IgD-negative memory B cell (primary cell): Measurements from ENCODE around the gene HEG1. TPM values are rescaled to one million over a fixed set of nuclear protein-coding genes. Genes with fewer than 3 reads are reported as not detected.

Experiments
- H3K27ac Mint-ChIP-seq, 3 donors: one replicate each; pipeline ENCODE4 v1.8.0; 2020 to 2022; ENCODE audit warnings: mild to moderate bottlenecking in 3 of 3, mixed read lengths in 3 of 3, moderate library complexity in 1 of 3
- H3K27me3 Mint-ChIP-seq: one replicate; pipeline ENCODE4 v1.8.0; 2021; ENCODE audit warnings: mixed read lengths
- H3K36me3 Mint-ChIP-seq: one replicate; pipeline ENCODE4 v1.8.0; 2020; ENCODE audit warnings: mild to moderate bottlenecking, mixed read lengths
- H3K4me1 Mint-ChIP-seq, 3 donors: one replicate each; pipeline ENCODE4 v1.8.0; 2020 to 2022; ENCODE audit warnings: mixed read lengths in 3 of 3, mild to moderate bottlenecking in 1 of 3
- H3K4me3 Mint-ChIP-seq, 4 donors: one replicate each; pipeline ENCODE4 v1.8.0; 2020 to 2022; ENCODE audit warnings: mild to moderate bottlenecking in 4 of 4, mixed read lengths in 4 of 4, moderate library complexity in 3 of 4
- H3K9me3 Mint-ChIP-seq, 3 donors: one replicate each; pipeline ENCODE4 v1.8.0; 2020 to 2021; ENCODE audit warnings: mixed read lengths in 3 of 3, mild to moderate bottlenecking in 1 of 3
- polyA plus RNA-seq: library from polyadenylated mRNA; unstranded; fragments of 300-500 nt; fragmentation: Illumina TruSeq; gene quantifications from one replicate; pipeline ENCODE4 v1.2.3, GENCODE V29; 2021

The HEG1 gene
- polyA plus RNA-seq, 1 donor from 2014 or later, result 1.5 TPM

- Mint-ChIP-seq H3K36me3 (peaks cover 5% of the 10 kb centered on the region), H3K27me3 (no peaks in the 10 kb centered on the region), H3K4me1 (no peaks in the 10 kb centered on the region), H3K27ac (peak overlapping the region in 1 of 3 donors; percentile 73), H3K4me3 (no peak overlapping the region), H3K9me3 (no peaks in the 10 kb centered on the region)
These were observed 53.1 kb downstream of the HEG1 start for GRCh38 chr3:125002414-125003368.

DNA sequence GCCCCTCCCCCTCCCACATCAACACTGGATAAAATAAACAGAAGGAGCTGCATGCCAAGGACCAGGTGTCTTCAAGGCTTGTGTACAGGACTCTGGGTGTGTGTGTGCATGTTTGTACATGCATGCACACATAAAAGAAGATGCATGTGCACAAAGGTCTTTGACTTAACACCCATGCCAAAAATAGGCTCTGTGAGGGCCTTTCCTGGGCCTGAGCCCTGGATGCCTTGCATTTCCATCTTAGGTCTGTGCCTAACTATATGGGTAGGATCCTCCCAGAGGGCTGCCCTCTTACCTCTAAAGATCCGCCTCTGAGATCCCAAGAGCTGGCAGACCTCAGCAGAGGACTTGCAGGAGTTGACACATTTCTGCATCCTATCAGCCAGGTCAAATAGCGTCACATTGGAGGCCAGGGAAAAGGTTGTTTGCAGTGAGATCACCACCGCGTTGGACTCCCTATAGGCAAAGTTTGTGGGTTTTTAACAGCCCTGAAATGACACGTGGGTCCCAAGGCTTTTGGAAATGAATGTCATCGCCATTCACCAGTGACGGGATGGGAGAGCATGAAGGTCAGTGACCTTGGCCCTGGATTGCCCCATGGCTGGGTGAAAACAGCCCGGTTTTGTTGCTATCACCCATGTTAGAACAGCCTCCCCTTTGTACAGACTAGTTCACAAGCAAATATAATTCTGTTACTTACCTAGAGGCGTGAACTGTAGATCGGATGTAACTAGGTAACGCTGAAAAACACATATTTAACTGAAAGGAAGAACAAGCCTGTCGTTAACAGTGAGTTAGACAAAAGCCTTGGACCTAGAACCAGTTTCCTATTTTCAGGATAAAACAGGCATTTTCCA, 54.0 kb downstream of the HEG1 start:
- Mint-ChIP-seq H3K4me1 (no peaks in the 10 kb centered on the region), H3K27me3 (no peaks in the 10 kb centered on the region), H3K27ac (no peak overlapping the region), H3K9me3 (no peaks in the 10 kb centered on the region), H3K4me3 (no peak overlapping the region), H3K36me3 (peaks cover 5% of the 10 kb centered on the region)

GRCh38 chr3:125000661-125001060, 55.1 kb downstream of the HEG1 start:
- Mint-ChIP-seq H3K9me3 (no peaks in the 10 kb centered on the region), H3K4me1 (peaks cover 0 to 2% (median 0%) of the 10 kb centered on the region in 3 donors), H3K27ac (no peak overlapping the region), H3K27me3 (no peaks in the 10 kb centered on the region), H3K4me3 (no peak overlapping the region), H3K36me3 (peaks cover 5% of the 10 kb centered on the region)

DNA sequence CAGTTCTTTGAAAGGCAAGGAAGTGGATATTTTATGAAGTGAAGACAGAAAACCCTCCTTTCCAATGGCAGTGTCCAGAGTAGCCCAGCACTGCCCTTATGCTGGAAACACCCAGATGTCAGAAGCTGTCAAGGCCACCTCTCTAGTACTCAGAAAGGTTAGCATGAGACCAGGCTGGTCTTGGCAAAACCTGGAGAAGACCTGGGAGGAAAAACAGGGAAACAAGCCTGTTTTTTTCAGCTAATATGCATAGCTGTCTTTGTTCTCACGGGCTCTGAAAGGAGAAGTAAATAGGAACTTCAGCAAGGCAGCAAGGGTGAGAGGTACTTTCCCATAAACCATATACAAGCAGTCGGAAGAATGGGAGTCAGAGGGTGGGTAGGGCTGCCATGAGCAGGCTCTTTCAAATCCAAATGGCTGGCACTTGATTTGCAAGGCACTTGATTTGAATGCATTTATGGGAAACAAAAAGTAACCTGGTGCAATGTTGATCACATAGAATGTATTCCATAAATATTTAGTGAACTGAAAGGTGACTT, 55.8 kb downstream of the HEG1 start:
- Mint-ChIP-seq H3K27ac (no peak overlapping the region), H3K27me3 (no peaks in the 10 kb centered on the region), H3K4me1 (peaks cover 0 to 3% (median 3%) of the 10 kb centered on the region in 3 donors), H3K36me3 (peaks cover 7% of the 10 kb centered on the region), H3K9me3 (no peaks in the 10 kb centered on the region), H3K4me3 (no peak overlapping the region)

- H3K36me3 Mint-ChIP-seq, result peaks cover 8% of the 10 kb centered on the region
- no peak overlapping the region for H3K27ac Mint-ChIP-seq
- H3K4me1 Mint-ChIP-seq, result peaks cover 0 to 3% (median 3%) of the 10 kb centered on the region in 3 donors
- no peaks in the 10 kb centered on the region for H3K9me3 Mint-ChIP-seq
- no peak overlapping the region for H3K4me3 Mint-ChIP-seq
- H3K27me3 Mint-ChIP-seq, result no peaks in the 10 kb centered on the region
These were observed 56.5 kb downstream of the HEG1 start for GRCh38 chr3:124999317-124999716.

DNA sequence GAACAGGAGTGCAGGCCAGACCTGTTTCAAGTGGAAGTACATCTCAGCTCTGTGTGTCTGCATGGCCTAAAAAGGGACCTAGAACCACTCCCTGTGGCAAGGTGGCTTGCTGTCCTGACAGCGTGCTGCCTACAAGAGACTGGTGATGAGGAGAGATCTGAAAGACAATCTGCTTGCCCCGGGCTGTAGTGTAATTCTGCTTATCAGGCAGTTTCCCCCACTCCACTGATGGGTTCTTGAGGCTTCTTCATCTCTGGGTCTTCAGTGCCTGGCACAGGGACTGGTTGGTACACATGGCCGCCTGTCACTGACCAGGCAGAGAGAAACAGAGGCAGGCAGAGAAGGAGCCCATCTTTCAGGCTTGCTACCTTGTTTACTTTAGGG, 57.6 kb downstream of the HEG1 start:
- no peak overlapping the region for H3K27ac Mint-ChIP-seq
- peaks cover 8% of the 10 kb centered on the region for H3K36me3 Mint-ChIP-seq
- H3K4me3 Mint-ChIP-seq, result no peak overlapping the region
- H3K9me3 Mint-ChIP-seq, result no peaks in the 10 kb centered on the region
- no peaks in the 10 kb centered on the region for H3K27me3 Mint-ChIP-seq
- peaks cover 0 to 4% (median 3%) of the 10 kb centered on the region in 3 donors for H3K4me1 Mint-ChIP-seq

DNA sequence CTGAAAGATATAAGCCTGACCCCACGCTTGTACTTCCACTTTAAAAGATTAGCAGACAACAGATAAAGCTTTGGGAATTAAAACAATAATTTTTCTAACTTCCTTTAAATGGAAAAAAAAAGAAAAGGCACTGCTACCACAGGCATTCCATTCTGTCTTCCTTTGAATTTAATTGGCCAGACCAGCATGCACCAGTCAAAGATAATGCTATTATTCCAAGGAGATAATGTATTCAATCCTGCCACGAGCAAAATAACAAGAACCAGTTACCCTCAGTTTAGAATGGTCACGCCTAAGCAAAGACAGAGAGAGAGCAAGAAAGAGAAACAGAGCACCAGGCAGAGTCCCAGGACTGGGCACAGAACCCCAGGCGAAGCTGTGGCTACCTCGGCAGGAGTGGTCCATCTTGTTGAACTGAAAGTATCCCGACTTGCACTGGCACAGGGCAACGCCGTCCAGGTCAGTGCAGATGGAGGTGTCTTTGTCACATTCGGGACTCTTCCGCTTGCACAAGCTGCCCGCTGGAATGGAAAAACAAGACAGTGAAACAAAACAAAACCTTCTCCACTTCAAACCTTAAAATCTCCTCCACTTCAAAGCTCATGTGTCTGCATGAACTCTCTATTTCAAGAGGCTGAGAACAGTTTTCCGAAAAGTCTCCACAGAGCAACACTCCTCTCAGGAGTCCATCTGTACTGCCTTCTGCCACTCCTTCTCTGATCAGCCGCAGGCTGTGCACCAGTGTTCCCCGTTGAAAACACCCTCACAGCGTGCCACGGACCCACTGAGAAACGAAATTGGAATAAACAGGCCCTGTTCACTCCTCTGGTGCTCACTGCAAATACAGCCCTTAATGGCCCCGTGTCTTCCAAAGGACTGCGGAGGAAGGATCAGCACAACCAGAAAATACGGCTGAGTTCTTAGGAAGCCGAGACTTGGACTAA, 58.2 kb downstream of the HEG1 start:
- H3K9me3 Mint-ChIP-seq, result no peaks in the 10 kb centered on the region
- H3K36me3 Mint-ChIP-seq, result peaks cover 7% of the 10 kb centered on the region
- no peak overlapping the region for H3K4me3 Mint-ChIP-seq
- H3K27me3 Mint-ChIP-seq, result no peaks in the 10 kb centered on the region
- no peak overlapping the region for H3K27ac Mint-ChIP-seq
- H3K4me1 Mint-ChIP-seq, result peaks cover 0 to 4% (median 3%) of the 10 kb centered on the region in 3 donors

- Mint-ChIP-seq H3K27me3 (no peaks in the 10 kb centered on the region), H3K27ac (no peak overlapping the region), H3K9me3 (no peaks in the 10 kb centered on the region), H3K4me3 (peak overlapping the region in 1 of 4 donors; percentile 17), H3K36me3 (peaks cover 7% of the 10 kb centered on the region), H3K4me1 (peaks cover 0 to 4% (median 3%) of the 10 kb centered on the region in 3 donors)
These were observed 60.3 kb downstream of the HEG1 start for GRCh38 chr3:124995460-124995994.

- H3K4me3 Mint-ChIP-seq, result no peak overlapping the region
- peaks cover 15% of the 10 kb centered on the region for H3K36me3 Mint-ChIP-seq
- no peaks in the 10 kb centered on the region for H3K27me3 Mint-ChIP-seq
- H3K4me1 Mint-ChIP-seq, result peaks cover 0 to 4% (median 3%) of the 10 kb centered on the region in 3 donors
- no peaks in the 10 kb centered on the region for H3K9me3 Mint-ChIP-seq
- H3K27ac Mint-ChIP-seq, result no peak overlapping the region
These were observed 62.3 kb downstream of the HEG1 start for GRCh38 chr3:124993466-124993865.

- Mint-ChIP-seq H3K4me1 (peaks cover 0 to 4% (median 3%) of the 10 kb centered on the region in 3 donors), H3K4me3 (no peak overlapping the region), H3K9me3 (no peaks in the 10 kb centered on the region), H3K27me3 (no peaks in the 10 kb centered on the region), H3K36me3 (peaks cover 11% of the 10 kb centered on the region), H3K27ac (peak overlapping the region in 1 of 3 donors; percentile 39)
These were observed 63.8 kb downstream of the HEG1 start for GRCh38 chr3:124992041-124992440.

GRCh38 chr3:124986192-124987143, 69.3 kb downstream of the HEG1 start:
- Mint-ChIP-seq H3K9me3 (no peaks in the 10 kb centered on the region), H3K36me3 (peaks cover 15% of the 10 kb centered on the region), H3K27me3 (no peaks in the 10 kb centered on the region), H3K4me1 (peaks cover 0 to 3% (median 0%) of the 10 kb centered on the region in 3 donors), H3K27ac (no peak overlapping the region), H3K4me3 (no peak overlapping the region)

DNA sequence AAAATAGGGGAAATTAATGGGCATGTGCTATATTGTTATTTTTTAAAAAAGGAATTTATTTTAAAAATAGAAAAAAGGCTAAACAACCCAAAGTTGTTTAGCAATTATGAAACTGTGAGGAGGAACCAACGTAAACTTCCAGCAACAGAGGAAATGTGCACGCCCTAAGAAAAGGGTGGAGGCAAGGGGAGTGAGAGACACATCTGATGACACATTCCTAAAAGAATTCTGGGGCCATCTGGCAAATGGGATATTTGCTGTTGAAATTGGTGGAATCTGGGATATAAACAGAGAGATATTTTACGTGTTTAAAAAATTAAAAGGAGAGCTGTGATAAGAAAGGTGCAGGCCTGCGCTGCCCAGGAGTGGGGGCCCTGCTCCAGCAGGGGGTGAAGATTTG, 70.4 kb downstream of the HEG1 start:
- no peak overlapping the region for H3K27ac Mint-ChIP-seq
- peaks cover 15% of the 10 kb centered on the region for H3K36me3 Mint-ChIP-seq

GRCh38 chr3:124984754-124985153, 71.0 kb downstream of the HEG1 start:
- peaks cover 10% of the 10 kb centered on the region for H3K36me3 Mint-ChIP-seq

More for the DNA sequence above, 70.4 kb downstream of the HEG1 start:
- Mint-ChIP-seq H3K27me3 (no peaks in the 10 kb centered on the region), H3K9me3 (no peaks in the 10 kb centered on the region), H3K4me3 (peak overlapping the region in 2 of 4 donors; percentile 19 to 46), H3K4me1 (peaks cover 0 to 3% (median 0%) of the 10 kb centered on the region in 3 donors)

More at GRCh38 chr3:124984754-124985153, 71.0 kb downstream of the HEG1 start:
- Mint-ChIP-seq H3K4me3 (no peak overlapping the region), H3K27me3 (no peaks in the 10 kb centered on the region), H3K27ac (no peak overlapping the region), H3K4me1 (peaks cover 0 to 3% (median 2%) of the 10 kb centered on the region in 3 donors), H3K9me3 (no peaks in the 10 kb centered on the region)
